Measurements from ENCODE around the gene ME3. TPM values are rescaled to one million over a fixed set of nuclear protein-coding genes. Genes with fewer than 3 reads are reported as not detected.

The ME3 gene
- total RNA-seq, 1 donor from 2014 or later, result 49.6 TPM

DNA sequence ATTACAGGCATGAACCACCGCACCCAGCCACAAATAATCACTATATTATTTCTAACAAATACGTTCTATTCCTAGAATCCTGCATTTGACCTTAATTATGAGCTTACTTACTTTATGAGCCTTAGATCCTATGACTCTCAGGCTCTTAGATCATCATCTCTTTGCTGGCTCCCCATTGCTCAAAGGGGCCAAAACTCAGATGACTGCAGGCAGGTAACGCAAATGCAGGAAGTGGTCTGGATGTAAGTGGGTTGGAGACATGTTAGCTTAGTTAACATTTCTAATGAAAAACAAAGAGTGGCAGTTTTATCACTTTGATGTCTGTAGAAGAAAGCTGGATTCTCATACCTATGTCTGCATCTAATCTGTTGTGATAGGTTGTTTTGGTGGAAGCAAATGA is 274.3 kb downstream of the ME3 start:
- H3K4me2 ChIP-seq, result no peak overlapping the region
- no peaks in the 10 kb centered on the region for H3K4me1 ChIP-seq
- H3K79me2 ChIP-seq (ENCODE audit: low read depth), result no peaks in the 10 kb centered on the region
- no peaks in the 10 kb centered on the region for H4K20me1 ChIP-seq (ENCODE audit: low read depth)
- peaks cover 4% of the 10 kb centered on the region for H3K27me3 Mint-ChIP-seq (ENCODE audit: insufficient read depth, low read depth)
- H3F3A ChIP-seq (ENCODE audit: low read depth), result no peaks in the 10 kb centered on the region
- H3K4me1 Mint-ChIP-seq, result peaks cover 14% of the 10 kb centered on the region
- H3K36me3 ChIP-seq, result no peaks in the 10 kb centered on the region
- H3K4me3 Mint-ChIP-seq, result no peak overlapping the region
- no peaks in the 10 kb centered on the region for H3K9me3 Mint-ChIP-seq
- H3K4me3 ChIP-seq, result no peak overlapping the region
- H3K27ac Mint-ChIP-seq, result no peak overlapping the region
- no peak for TF ChIP-seq EZH2 (IDR thresholded peaks at IDR 0.05)
- TF ChIP-seq EZH2phosphoT487 (IDR thresholded peaks at IDR 0.05), result no peak
- TF ChIP-seq, protein P1, sequence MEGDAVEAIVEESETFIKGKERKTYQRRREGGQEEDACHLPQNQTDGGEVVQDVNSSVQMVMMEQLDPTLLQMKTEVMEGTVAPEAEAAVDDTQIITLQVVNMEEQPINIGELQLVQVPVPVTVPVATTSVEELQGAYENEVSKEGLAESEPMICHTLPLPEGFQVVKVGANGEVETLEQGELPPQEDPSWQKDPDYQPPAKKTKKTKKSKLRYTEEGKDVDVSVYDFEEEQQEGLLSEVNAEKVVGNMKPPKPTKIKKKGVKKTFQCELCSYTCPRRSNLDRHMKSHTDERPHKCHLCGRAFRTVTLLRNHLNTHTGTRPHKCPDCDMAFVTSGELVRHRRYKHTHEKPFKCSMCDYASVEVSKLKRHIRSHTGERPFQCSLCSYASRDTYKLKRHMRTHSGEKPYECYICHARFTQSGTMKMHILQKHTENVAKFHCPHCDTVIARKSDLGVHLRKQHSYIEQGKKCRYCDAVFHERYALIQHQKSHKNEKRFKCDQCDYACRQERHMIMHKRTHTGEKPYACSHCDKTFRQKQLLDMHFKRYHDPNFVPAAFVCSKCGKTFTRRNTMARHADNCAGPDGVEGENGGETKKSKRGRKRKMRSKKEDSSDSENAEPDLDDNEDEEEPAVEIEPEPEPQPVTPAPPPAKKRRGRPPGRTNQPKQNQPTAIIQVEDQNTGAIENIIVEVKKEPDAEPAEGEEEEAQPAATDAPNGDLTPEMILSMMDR (IDR thresholded peaks at IDR 0.05), result no peak
- H3K36me3 Mint-ChIP-seq, result no peaks in the 10 kb centered on the region
- no peak overlapping the region for H2AFZ ChIP-seq (replicated peaks)
- DNase-seq (ENCODE audit: low spot score), result no peak
- H3K27me3 ChIP-seq, result no peaks in the 10 kb centered on the region
- no peak overlapping the region for H3K9ac ChIP-seq
- no peak overlapping the region for H3K27ac ChIP-seq
- H3K9me3 ChIP-seq (ENCODE audit: low read depth), result no peaks in the 10 kb centered on the region

DNA sequence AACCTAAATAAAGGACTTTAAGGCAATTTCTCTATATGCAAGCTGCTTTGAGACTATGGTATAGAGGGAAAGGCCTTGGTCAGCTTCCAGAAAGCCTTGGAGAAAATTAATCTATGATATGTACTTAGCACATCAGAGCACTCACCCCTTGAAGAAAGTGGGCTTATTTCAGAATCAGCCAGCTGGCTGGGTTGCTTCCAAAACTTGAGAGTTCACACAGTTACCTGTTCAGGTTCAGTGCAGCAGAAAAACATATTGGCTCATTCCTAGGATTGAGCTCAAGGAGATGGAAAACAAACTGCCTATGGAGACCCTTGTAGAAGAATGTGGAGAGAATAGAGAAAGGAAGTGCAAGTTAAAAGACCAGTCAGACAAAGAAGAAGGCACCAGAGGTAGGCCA is 275.1 kb downstream of the ME3 start:
- Histone ChIP-seq H3F3A (ENCODE audit: low read depth) (no peaks in the 10 kb centered on the region), H3K36me3 (no peaks in the 10 kb centered on the region), H3K4me3 (no peak overlapping the region), H3K27ac (no peak overlapping the region), H2AFZ (replicated peaks) (no peak overlapping the region), H3K9ac (no peak overlapping the region), H3K4me2 (no peak overlapping the region), H3K4me1 (no peaks in the 10 kb centered on the region), H3K79me2 (ENCODE audit: low read depth) (no peaks in the 10 kb centered on the region), H4K20me1 (ENCODE audit: low read depth) (no peaks in the 10 kb centered on the region), H3K9me3 (ENCODE audit: low read depth) (no peaks in the 10 kb centered on the region), H3K27me3 (no peaks in the 10 kb centered on the region)
- DNase-seq (ENCODE audit: low spot score), result no peak
- H3K4me3 Mint-ChIP-seq, result no peak overlapping the region
- peaks cover 4% of the 10 kb centered on the region for H3K27me3 Mint-ChIP-seq (ENCODE audit: insufficient read depth, low read depth)
- H3K9me3 Mint-ChIP-seq, result no peaks in the 10 kb centered on the region
- no peak overlapping the region for H3K27ac Mint-ChIP-seq
- H3K36me3 Mint-ChIP-seq, result no peaks in the 10 kb centered on the region
- TF ChIP-seq EZH2phosphoT487 (IDR thresholded peaks at IDR 0.05), result no peak
- TF ChIP-seq, protein P1 (IDR thresholded peaks at IDR 0.05), result no peak
- TF ChIP-seq EZH2 (IDR thresholded peaks at IDR 0.05), result no peak
- peaks cover 14% of the 10 kb centered on the region for H3K4me1 Mint-ChIP-seq

DNA sequence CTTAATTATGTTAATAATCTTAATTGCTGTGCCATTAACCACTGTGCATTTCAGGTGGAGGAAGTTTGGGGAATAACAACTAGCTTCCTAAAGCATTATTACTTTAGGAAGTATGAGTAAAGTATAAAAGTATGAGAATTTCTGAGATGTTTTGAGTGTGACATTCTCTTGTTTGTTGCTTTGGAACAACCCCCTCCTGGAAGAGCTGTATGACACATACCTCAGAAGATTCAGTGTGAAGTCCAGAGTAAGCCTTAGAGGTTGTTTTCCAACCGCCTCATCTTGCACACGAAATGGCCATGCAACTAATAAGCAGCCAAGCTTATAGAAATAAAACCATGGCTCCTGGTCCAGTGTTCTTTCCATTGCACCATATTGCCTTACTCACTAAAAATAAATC is 276.0 kb downstream of the ME3 start:
- Histone ChIP-seq H3K27ac (no peak overlapping the region), H3K4me1 (no peaks in the 10 kb centered on the region), H3K4me3 (no peak overlapping the region), H3K9me3 (ENCODE audit: low read depth) (no peaks in the 10 kb centered on the region), H3F3A (ENCODE audit: low read depth) (no peaks in the 10 kb centered on the region), H3K79me2 (ENCODE audit: low read depth) (no peaks in the 10 kb centered on the region), H3K36me3 (no peaks in the 10 kb centered on the region), H3K27me3 (no peaks in the 10 kb centered on the region), H3K9ac (no peak overlapping the region), H4K20me1 (ENCODE audit: low read depth) (no peaks in the 10 kb centered on the region), H2AFZ (replicated peaks) (no peak overlapping the region), H3K4me2 (no peak overlapping the region)
- Mint-ChIP-seq H3K4me3 (no peak overlapping the region), H3K4me1 (peaks cover 14% of the 10 kb centered on the region), H3K9me3 (no peaks in the 10 kb centered on the region), H3K27ac (no peak overlapping the region), H3K27me3 (ENCODE audit: insufficient read depth, low read depth) (peaks cover 4% of the 10 kb centered on the region), H3K36me3 (no peaks in the 10 kb centered on the region)
- TF ChIP-seq EZH2 (IDR thresholded peaks at IDR 0.05), result no peak
- TF ChIP-seq, protein P1 (IDR thresholded peaks at IDR 0.05), result no peak
- no peak for TF ChIP-seq EZH2phosphoT487 (IDR thresholded peaks at IDR 0.05)
- no peak for DNase-seq (ENCODE audit: low spot score)

Measured in neural progenitor cell (in vitro differentiated cells).